Raji (cell line): ENCODE data around the gene CHKB.

ENCODE experiments used
- POLR2A ChIP-seq: IDR thresholded peaks from 2 replicates; pipeline ENCODE4 v1.6.1; 2011; ENCODE audit warnings: low read depth, low read length, control low read depth; ENCODE audit not compliant: insufficient read depth

Gene CHKB

GRCh38 chr22:50582493-50583293 is at the start of gene CHKB:
TSS of gene CHKB (minus strand) at chr22:50582849. CDS start at chr22:50582781, 68 bp downstream.
- peak; percentile 73 for TF ChIP-seq POLR2A

- TF ChIP-seq POLR2A, result no peak
These were observed 47.7 kb upstream of the CHKB start for GRCh38 chr22:50630376-50630775.

GRCh38 chr22:50628543-50629134 is 46.0 kb upstream of the CHKB start:
- TF ChIP-seq POLR2A, result no peak

- peak; percentile 85 for TF ChIP-seq POLR2A
These were observed 45.2 kb upstream of the CHKB start, which contains the start of gene ARSA for GRCh38 chr22:50627642-50628542. TSS of gene ARSA (minus strand) at chr22:50628152. CDS start at chr22:50627779, 373 bp downstream.

- TF ChIP-seq POLR2A, result no peak
These were observed 44.4 kb upstream of the CHKB start for GRCh38 chr22:50626850-50627641.

GRCh38 chr22:50626314-50626849 is 43.7 kb upstream of the CHKB start:
- TF ChIP-seq POLR2A, result no peak

GRCh38 chr22:50625568-50626313 is 43.1 kb upstream of the CHKB start:
- TF ChIP-seq POLR2A, result no peak

GRCh38 chr22:50625131-50625567 is 42.5 kb upstream of the CHKB start:
- no peak for TF ChIP-seq POLR2A

- TF ChIP-seq POLR2A, result no peak
These were observed 41.9 kb upstream of the CHKB start for GRCh38 chr22:50624347-50625130.

- TF ChIP-seq POLR2A, result no peak
These were observed 40.2 kb upstream of the CHKB start for GRCh38 chr22:50622723-50623327.

- 0 out of 2 replicates have a peak, but pooled peaks have one; percentile 13 for TF ChIP-seq POLR2A
These were observed 39.5 kb upstream of the CHKB start for GRCh38 chr22:50621948-50622722.
